Mucosa of stomach (tissue), 1 donor: ENCODE results near the gene INPP4B.

Source experiments
- H3K27me3 ChIP-seq: one replicate; pipeline ENCODE4 v1.7.0; 2013; ENCODE audit warnings: mild to moderate bottlenecking, low read length; ENCODE audit not compliant: control insufficient read depth, insufficient read depth
- H3K36me3 ChIP-seq: one replicate; pipeline ENCODE4 v1.7.0; 2013; ENCODE audit warnings: low read length; ENCODE audit not compliant: control insufficient read depth, insufficient read depth
- H3K4me1 ChIP-seq: one replicate; pipeline ENCODE4 v1.7.0; 2013; ENCODE audit warnings: mild to moderate bottlenecking, low read length; ENCODE audit not compliant: control insufficient read depth, insufficient read depth
- H3K4me3 ChIP-seq: one replicate; pipeline ENCODE4 v1.7.0; 2013; ENCODE audit warnings: low read length
- H3K9ac ChIP-seq: one replicate; pipeline ENCODE4 v1.7.0; 2013; ENCODE audit warnings: mild to moderate bottlenecking, low read length, moderate library complexity
- H3K9me3 ChIP-seq: one replicate; pipeline ENCODE4 v1.7.0; 2013; ENCODE audit warnings: mild to moderate bottlenecking, low read length, moderate library complexity; ENCODE audit not compliant: control insufficient read depth
- donor health status: Pancreatic carcinoma.

INPP4B gene

DNA sequence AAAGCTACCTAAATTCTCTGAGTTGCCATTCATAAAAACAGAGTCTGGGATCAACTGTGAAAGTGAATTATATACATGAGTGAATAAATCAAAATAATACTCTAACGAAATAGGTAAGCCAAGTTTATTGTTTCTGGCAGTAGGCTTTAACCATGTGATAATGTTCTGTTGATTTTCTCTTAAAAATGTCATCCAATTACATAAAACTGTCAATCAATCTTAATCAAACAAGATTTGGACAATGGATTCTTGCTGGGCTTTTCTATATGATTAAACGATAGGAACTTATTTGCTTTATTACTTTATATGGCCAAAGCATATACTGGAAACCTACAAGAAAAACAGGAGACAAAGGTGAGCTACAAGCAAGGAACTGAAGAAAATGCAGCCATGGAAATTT is 148.8 kb downstream of the INPP4B start:
- Histone ChIP-seq H3K4me3 (no peak overlapping the region), H3K36me3 (no peaks in the 10 kb centered on the region)

DNA sequence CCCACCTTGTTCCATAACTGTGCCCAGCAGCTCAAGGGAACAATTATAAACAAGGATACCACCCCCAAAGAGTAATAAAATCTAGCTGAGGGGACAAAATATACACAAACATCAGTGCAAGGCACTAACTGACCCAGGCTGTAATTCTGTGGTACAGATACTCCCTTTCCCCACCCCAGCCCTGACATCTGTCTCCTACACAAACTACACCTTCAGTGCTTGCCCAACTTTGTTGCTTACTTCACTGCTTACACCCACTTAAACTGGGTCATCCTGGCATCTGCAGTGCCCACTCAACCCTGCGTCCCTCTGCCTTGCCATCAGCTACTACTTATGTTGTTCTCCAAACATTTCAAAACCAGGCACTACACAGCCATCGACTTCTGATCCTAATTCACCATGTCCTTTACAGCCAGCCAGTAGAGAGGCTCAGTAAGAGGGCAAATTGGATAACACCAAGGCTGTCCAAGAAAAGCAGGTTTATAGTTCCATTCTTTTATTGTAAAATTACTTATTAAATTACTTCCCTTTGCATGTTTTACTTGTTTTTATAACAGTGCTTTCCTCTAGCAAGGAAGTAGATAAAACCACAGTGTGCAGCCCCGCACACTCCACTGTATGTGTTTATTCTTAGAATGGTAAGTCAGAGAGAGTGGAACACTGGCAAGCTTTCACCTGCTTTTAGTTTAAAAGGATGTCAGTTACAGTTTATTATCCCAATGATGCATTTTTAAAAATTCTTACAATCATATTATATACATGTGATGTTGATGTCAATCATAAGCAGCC is 149.6 kb downstream of the INPP4B start:
- Histone ChIP-seq H3K4me3 (no peak overlapping the region), H3K9me3 (no peaks in the 10 kb centered on the region), H3K36me3 (no peaks in the 10 kb centered on the region), H3K4me1 (no peaks in the 10 kb centered on the region), H3K27me3 (no peaks in the 10 kb centered on the region), H3K9ac (no peak overlapping the region)

More for the DNA sequence above, 148.8 kb downstream of the INPP4B start:
- no peaks in the 10 kb centered on the region for H3K4me1 ChIP-seq
- no peaks in the 10 kb centered on the region for H3K9me3 ChIP-seq
- H3K27me3 ChIP-seq: no peaks in the 10 kb centered on the region
- no peak overlapping the region for H3K9ac ChIP-seq

GRCh38 chr4:142690406-142691163 is 155.5 kb downstream of the INPP4B start:
- no peaks in the 10 kb centered on the region for H3K36me3 ChIP-seq
- H3K27me3 ChIP-seq: no peaks in the 10 kb centered on the region
- no peaks in the 10 kb centered on the region for H3K4me1 ChIP-seq
- H3K9ac ChIP-seq: no peak overlapping the region
- no peak overlapping the region for H3K4me3 ChIP-seq
- no peaks in the 10 kb centered on the region for H3K9me3 ChIP-seq

GRCh38 chr4:142687547-142688275 is 158.4 kb downstream of the INPP4B start:
- Histone ChIP-seq H3K4me1 (no peaks in the 10 kb centered on the region), H3K36me3 (no peaks in the 10 kb centered on the region), H3K27me3 (no peaks in the 10 kb centered on the region), H3K9me3 (no peaks in the 10 kb centered on the region), H3K4me3 (no peak overlapping the region), H3K9ac (no peak overlapping the region)

- no peaks in the 10 kb centered on the region for H3K9me3 ChIP-seq
- no peak overlapping the region for H3K4me3 ChIP-seq
- H3K9ac ChIP-seq: no peak overlapping the region
- H3K36me3 ChIP-seq: no peaks in the 10 kb centered on the region
- H3K4me1 ChIP-seq: no peaks in the 10 kb centered on the region
- H3K27me3 ChIP-seq: no peaks in the 10 kb centered on the region
Measured at GRCh38 chr4:142686081-142686480, 160.0 kb downstream of the INPP4B start.

- Histone ChIP-seq H3K36me3 (no peaks in the 10 kb centered on the region), H3K4me1 (no peaks in the 10 kb centered on the region), H3K27me3 (no peaks in the 10 kb centered on the region), H3K9me3 (no peaks in the 10 kb centered on the region), H3K4me3 (no peak overlapping the region), H3K9ac (no peak overlapping the region)
Measured at GRCh38 chr4:142683997-142684396, 162.1 kb downstream of the INPP4B start.

GRCh38 chr4:142683503-142683902 is 162.6 kb downstream of the INPP4B start:
- H3K27me3 ChIP-seq: no peaks in the 10 kb centered on the region
- no peaks in the 10 kb centered on the region for H3K4me1 ChIP-seq
- H3K4me3 ChIP-seq: no peak overlapping the region
- H3K36me3 ChIP-seq: no peaks in the 10 kb centered on the region
- no peaks in the 10 kb centered on the region for H3K9me3 ChIP-seq
- H3K9ac ChIP-seq: no peak overlapping the region

- no peaks in the 10 kb centered on the region for H3K27me3 ChIP-seq
- H3K4me1 ChIP-seq: no peaks in the 10 kb centered on the region
- H3K4me3 ChIP-seq: no peak overlapping the region
- H3K9me3 ChIP-seq: no peaks in the 10 kb centered on the region
- no peaks in the 10 kb centered on the region for H3K36me3 ChIP-seq
- no peak overlapping the region for H3K9ac ChIP-seq
Measured at GRCh38 chr4:142671516-142671915, 174.6 kb downstream of the INPP4B start.

- Histone ChIP-seq H3K36me3 (no peaks in the 10 kb centered on the region), H3K4me3 (no peak overlapping the region), H3K9me3 (no peaks in the 10 kb centered on the region), H3K4me1 (no peaks in the 10 kb centered on the region), H3K9ac (no peak overlapping the region), H3K27me3 (no peaks in the 10 kb centered on the region)
Measured at GRCh38 chr4:142663828-142664227, 182.3 kb downstream of the INPP4B start.

GRCh38 chr4:142660728-142661127 is 185.4 kb downstream of the INPP4B start:
- Histone ChIP-seq H3K4me1 (no peaks in the 10 kb centered on the region), H3K9ac (no peak overlapping the region), H3K4me3 (no peak overlapping the region), H3K9me3 (peaks cover 7% of the 10 kb centered on the region), H3K36me3 (no peaks in the 10 kb centered on the region), H3K27me3 (no peaks in the 10 kb centered on the region)

- Histone ChIP-seq H3K9me3 (peaks cover 7% of the 10 kb centered on the region), H3K4me3 (no peak overlapping the region), H3K4me1 (no peaks in the 10 kb centered on the region)
Measured at GRCh38 chr4:142656178-142656577, 189.9 kb downstream of the INPP4B start.

GRCh38 chr4:142648378-142648777 is 197.7 kb downstream of the INPP4B start:
- Histone ChIP-seq H3K4me3 (no peak overlapping the region), H3K9ac (no peak overlapping the region), H3K4me1 (no peaks in the 10 kb centered on the region), H3K27me3 (no peaks in the 10 kb centered on the region), H3K9me3 (no peaks in the 10 kb centered on the region), H3K36me3 (no peaks in the 10 kb centered on the region)

More at GRCh38 chr4:142656178-142656577, 189.9 kb downstream of the INPP4B start:
- Histone ChIP-seq H3K9ac (no peak overlapping the region), H3K27me3 (no peaks in the 10 kb centered on the region), H3K36me3 (no peaks in the 10 kb centered on the region)
